Measurements from ENCODE around the gene BLZF1. TPM values are rescaled to one million over a fixed set of nuclear protein-coding genes. Genes with fewer than 3 reads are reported as not detected.

BLZF1 gene
- total and polyA plus RNA-seq, 10 of the 15 experiments (the other 5 are each of a cell fraction or from before 2014, with no cell fraction given), result 5.1 to 11.9 (median 9.0) TPM

- H3K27me3 ChIP-seq (replicated peaks in 1 of 2; ENCODE audit: control insufficient read depth in 2 of 2, insufficient read depth in 2 of 2, low read length in 1 of 2), result no peaks in the 10 kb centered on the region
- POLR2A ChIA-PET, result no interaction called here
These were observed 13.2 kb downstream of the BLZF1 start for GRCh38 chr1:169381162-169381561.

More at GRCh38 chr1:169381162-169381561, 13.2 kb downstream of the BLZF1 start:
- FAIRE-seq (no peak), DNase-seq (ENCODE audit: low read depth, low spot score) (no peak), ATAC-seq (no peak)
- ChIA-PET RAD21 (ENCODE audit: unreplicated experiment) (no interaction called here), CTCF (no interaction called here), SMC1A (ENCODE audit: uncharacterized antibody, unreplicated experiment) (no interaction called here)
- Histone ChIP-seq H2AFZ (ENCODE audit: control insufficient read depth, low read depth, low read length) (no peak overlapping the region), H3K36me3 (ENCODE audit: control insufficient read depth in 2 of 2, insufficient read depth in 2 of 2, low read length in 1 of 2) (peaks cover 0 to 11% of the 10 kb centered on the region in 2 experiments; a peak in 2 of 4 replicates), H3K27ac (ENCODE audit: control insufficient read depth, insufficient read depth) (no peak overlapping the region), H3K4me1 (ENCODE audit: control insufficient read depth, insufficient read depth, low read length) (no peaks in the 10 kb centered on the region), H3K9me3 (replicated peaks; ENCODE audit: control insufficient read depth, insufficient read depth, low read length) (no peaks in the 10 kb centered on the region), H4K20me1 (ENCODE audit: control insufficient read depth, insufficient read depth) (no peaks in the 10 kb centered on the region), H3K79me2 (ENCODE audit: control insufficient read depth, insufficient read depth, low read length) (no peaks in the 10 kb centered on the region), H3K4me3 (no peak overlapping the region), H3K4me2 (ENCODE audit: control insufficient read depth, insufficient read depth) (no peak overlapping the region), H3K9ac (ENCODE audit: control insufficient read depth, insufficient read depth, low read length) (no peak overlapping the region)
- BruUV-seq (replicated peaks), result no TSS peak
- no peak for TF ChIP-seq IKZF1 (conservative IDR thresholded peaks at IDR 0.05)
- no peak for TF ChIP-seq EZH2 (IDR thresholded peaks at IDR 0.05; ENCODE audit: borderline replicate concordance, control insufficient read depth, low read depth, low read length)
- no peak for TF ChIP-seq TAF1 (IDR thresholded peaks at IDR 0.05; ENCODE audit: borderline replicate concordance, low read depth, low read length)
- TF ChIP-seq ESRRA (IDR thresholded peaks at IDR 0.05; ENCODE audit: low read length), result no peak
- no peak for TF ChIP-seq ATF3 (IDR thresholded peaks at IDR 0.05; ENCODE audit: borderline replicate concordance, extremely low read depth, low read depth, low read length)
- TF ChIP-seq SP1 (IDR thresholded peaks at IDR 0.05; ENCODE audit: low read depth, low read length), result no peak
- TF ChIP-seq CBX5 (IDR thresholded peaks at IDR 0.05; ENCODE audit: low read depth), result no peak
- no peak for TF ChIP-seq ZNF217 (IDR thresholded peaks at IDR 0.05)
- no peak for TF ChIP-seq JUNB (IDR thresholded peaks at IDR 0.05)
- no peak for TF ChIP-seq RELB (IDR thresholded peaks at IDR 0.05; ENCODE audit: low read depth)
- TF ChIP-seq SMAD5 (IDR thresholded peaks at IDR 0.05; ENCODE audit: low read depth), result no peak
- no peak for TF ChIP-seq YBX1 (IDR thresholded peaks at IDR 0.05)
- no peak for TF ChIP-seq ZNF622 (IDR thresholded peaks at IDR 0.05)
- TF ChIP-seq DPF2 (IDR thresholded peaks at IDR 0.05), result no peak
- TF ChIP-seq ZNF207 (IDR thresholded peaks at IDR 0.05; ENCODE audit: borderline replicate concordance), result no peak
- no peak for TF ChIP-seq BCLAF1 (IDR thresholded peaks at IDR 0.05)
- intact Hi-C loops (cut with micrococcal nuclease; ENCODE audit: unreplicated experiment), result no loop called here
- in situ Hi-C loops (cut with MboI), result no loop called here

Measured in GM12878 (cell line).